ENCODE data around the gene LHX6. TPM values are rescaled to one million over a fixed set of nuclear protein-coding genes. Genes with fewer than 3 reads are reported as not detected.

LHX6 gene
- total RNA-seq, 1 donor from 2014 or later, result 0.34 TPM

GRCh38 chr9:122221183-122221811, 7.5 kb downstream of the LHX6 start:
- Histone ChIP-seq H3K4me2 (ENCODE audit: low read length) (no peak overlapping the region), H3K9ac (ENCODE audit: low read length) (no peak overlapping the region), H2AFZ (ENCODE audit: low read depth, low read length) (no peak overlapping the region), H3K27me3 (ENCODE audit: insufficient read depth, low read length) (peaks cover 98% of the 10 kb centered on the region), H3K4me3 (ENCODE audit: insufficient read depth, low read depth, low read length) (no peak overlapping the region), H3K27ac (ENCODE audit: low read depth, low read length) (no peak overlapping the region), H3K4me1 (ENCODE audit: insufficient read depth, low read length) (no peaks in the 10 kb centered on the region), H3K36me3 (ENCODE audit: insufficient read depth, low read length) (no peaks in the 10 kb centered on the region), H3K79me2 (ENCODE audit: insufficient read depth, low read length) (no peaks in the 10 kb centered on the region), H4K20me1 (ENCODE audit: insufficient read depth, low read length) (peaks cover 27% of the 10 kb centered on the region), H3K9me3 (ENCODE audit: insufficient read depth, low read depth, low read length) (peaks cover 3% of the 10 kb centered on the region)
- peaks cover 92% of the 10 kb centered on the region for H3K27me3 Mint-ChIP-seq (ENCODE audit: low read depth, unreplicated experiment)
- FAIRE-seq (no peak), DNase-seq (ENCODE audit: low read depth) (no peak)
- H3K9me3 Mint-ChIP-seq (ENCODE audit: unreplicated experiment), result peaks cover 26% of the 10 kb centered on the region
- TF ChIP-seq CTCF (IDR thresholded peaks at IDR 0.05; ENCODE audit: insufficient read depth, low read depth, low read length), result no peak
- TF ChIP-seq EZH2 (IDR thresholded peaks at IDR 0.05; ENCODE audit: insufficient read depth, low read length), result peak; percentile 27
- peaks cover 3% of the 10 kb centered on the region for H3K36me3 Mint-ChIP-seq (ENCODE audit: low read depth, unreplicated experiment)
- no peak overlapping the region for H3K27ac Mint-ChIP-seq (ENCODE audit: unreplicated experiment)
- no peak overlapping the region for H3K4me3 Mint-ChIP-seq (ENCODE audit: unreplicated experiment)
- H3K4me1 Mint-ChIP-seq (ENCODE audit: low read depth, unreplicated experiment), result no peaks in the 10 kb centered on the region

GRCh38 chr9:122220673-122221182, 8.0 kb downstream of the LHX6 start:
- peaks cover 3% of the 10 kb centered on the region for H3K9me3 ChIP-seq (ENCODE audit: insufficient read depth, low read depth, low read length)
- Mint-ChIP-seq H3K27me3 (ENCODE audit: low read depth, unreplicated experiment) (peaks cover 95% of the 10 kb centered on the region), H3K4me3 (ENCODE audit: unreplicated experiment) (no peak overlapping the region), H3K36me3 (ENCODE audit: low read depth, unreplicated experiment) (peaks cover 3% of the 10 kb centered on the region), H3K9me3 (ENCODE audit: unreplicated experiment) (peaks cover 27% of the 10 kb centered on the region), H3K27ac (ENCODE audit: unreplicated experiment) (no peak overlapping the region), H3K4me1 (ENCODE audit: low read depth, unreplicated experiment) (no peaks in the 10 kb centered on the region)
- H3K4me2 ChIP-seq (ENCODE audit: low read length), result no peak overlapping the region
- no peak overlapping the region for H3K27ac ChIP-seq (ENCODE audit: low read depth, low read length)
- no peaks in the 10 kb centered on the region for H3K4me1 ChIP-seq (ENCODE audit: insufficient read depth, low read length)
- peaks cover 98% of the 10 kb centered on the region for H3K27me3 ChIP-seq (ENCODE audit: insufficient read depth, low read length)
- H2AFZ ChIP-seq (ENCODE audit: low read depth, low read length), result no peak overlapping the region
- no peaks in the 10 kb centered on the region for H3K79me2 ChIP-seq (ENCODE audit: insufficient read depth, low read length)
- H3K4me3 ChIP-seq (ENCODE audit: insufficient read depth, low read depth, low read length), result no peak overlapping the region
- H3K9ac ChIP-seq (ENCODE audit: low read length), result no peak overlapping the region
- DNase-seq (ENCODE audit: low read depth) (no peak), FAIRE-seq (no peak)
- H3K36me3 ChIP-seq (ENCODE audit: insufficient read depth, low read length), result no peaks in the 10 kb centered on the region
- H4K20me1 ChIP-seq (ENCODE audit: insufficient read depth, low read length), result peaks cover 27% of the 10 kb centered on the region
- TF ChIP-seq CTCF (IDR thresholded peaks at IDR 0.05; ENCODE audit: insufficient read depth, low read depth, low read length) (no peak), EZH2 (IDR thresholded peaks at IDR 0.05; ENCODE audit: insufficient read depth, low read length) (peak; percentile 8)
